Measurements from ENCODE around the gene MMP1.

GRCh38 chr11:102840018-102840417, 42.1 kb upstream of the MMP1 start:
- TF ChIP-seq CTCF (IDR thresholded peaks at IDR 0.05; ENCODE audit: insufficient read depth, low read length, poor library complexity, severe bottlenecking) (no peak), EZH2phosphoT487 (conservative IDR thresholded peaks at IDR 0.05; ENCODE audit: low read length) (no peak)

Measured in SU-DHL-6 (cell line).